HepG2 (cell line): ENCODE measurements around the gene KDELR3. TPM values are rescaled to one million over a fixed set of nuclear protein-coding genes. Genes with fewer than 3 reads are reported as not detected.

Experiments used
- ATAC-seq: fragments of 200-7000 bp; cut with Tn5 transposase; 3 replicates; pipeline ENCODE4 v1.9.1; 2020; ENCODE audit warnings: mild to moderate bottlenecking, moderate library complexity
- BruUV-seq: library from RNA; stranded (reverse); fragments of 400-500 nt; replicated peaks from 2 replicates; lab custom pipeline; 2021; lab: Mats Ljungman, UMichigan
- CTCF ChIA-PET: fragments of 300-600 bp; formaldehyde crosslinking; extraction: SDS; loops from one replicate; lab custom pipeline; 2021; ENCODE audit warnings: low total read pairs, inconsistent platforms, low intra/inter-chr PET ratio; lab: Yijun Ruan, JAX
- POLR2A ChIA-PET: fragments of 350-600 bp; sonication (Branson Sonifier 250); formaldehyde crosslinking; loops from one replicate; lab custom pipeline; 2020; ENCODE audit warnings: antibody characterized with exemption, inconsistent platforms; lab: Yijun Ruan, JAX
- DNase-seq: peaks from one replicate; pipeline ENCODE4 v3.0.0-alpha.2; 2015; ENCODE audit warnings: low spot score
- FAIRE-seq: peaks from 3 replicates; lab custom pipeline; 2011; peaks lifted over from hg19 to GRCh38; lab: Jason Lieb, UNC
- H2AFZ ChIP-seq: one replicate; pipeline ENCODE4 v1.6.1; 2011; ENCODE audit warnings: low read length, inconsistent platforms
- H3K27ac ChIP-seq: fragments of 300-600 bp; 3 replicates; pipeline ENCODE4 v1.8.0; 2011; ENCODE audit warnings: mixed run types, mild to moderate bottlenecking, mixed read lengths, low read length, inconsistent platforms; ENCODE audit not compliant: insufficient read depth; ENCODE audit errors: extremely low read length
- H3K27me3 ChIP-seq, 2 experiments: fragments of 200-600 bp in 1 of 2; 2 replicates in 1 of 2; 3 replicates in 1 of 2; pipeline versions ENCODE4 v1.6.0 to v1.8.0; 2011; ENCODE audit warnings: low read length in 2 of 2, mild to moderate bottlenecking in 2 of 2, moderate library complexity in 2 of 2, inconsistent platforms in 1 of 2; ENCODE audit not compliant: insufficient read depth in 2 of 2, control insufficient read depth in 1 of 2
- H3K36me3 ChIP-seq, 2 experiments: fragments of 200-600 bp in 1 of 2; replicated peaks in 1 of 2; 2 replicates in 1 of 2; 3 replicates in 1 of 2; pipeline versions ENCODE4 v1.5.1 to v1.8.0; 2011; ENCODE audit warnings: low read length in 2 of 2, inconsistent platforms in 1 of 2; ENCODE audit not compliant: insufficient read depth in 2 of 2, control insufficient read depth in 1 of 2
- H3K4me1 ChIP-seq: 2 replicates; pipeline ENCODE4 v1.5.1; 2012; ENCODE audit warnings: low read length, inconsistent platforms; ENCODE audit not compliant: insufficient read depth
- H3K4me2 ChIP-seq: 2 replicates; pipeline ENCODE4 v1.6.0; 2011; ENCODE audit warnings: low read depth, low read length, inconsistent platforms
- H3K4me3 ChIP-seq, 3 experiments: fragments of 200-600 bp in 1 of 3; sonication (generic), shearing (Covaris generic) in 1 of 3; replicated peaks in 1 of 3; 2 replicates each; pipeline ENCODE4 v1.5.1; 2011 to 2016; ENCODE audit warnings: low read length in 3 of 3, inconsistent platforms in 2 of 3, low read depth in 2 of 3, mild to moderate bottlenecking in 2 of 3, control low read depth in 1 of 3, mixed read lengths in 1 of 3; ENCODE audit not compliant: insufficient read depth in 1 of 3
- H3K79me2 ChIP-seq: one replicate; pipeline ENCODE4 v1.6.1; 2011; ENCODE audit warnings: low read length, inconsistent platforms; ENCODE audit not compliant: insufficient read depth
- H3K9ac ChIP-seq: 2 replicates; pipeline ENCODE4 v1.6.0; 2011; ENCODE audit warnings: mild to moderate bottlenecking, low read depth, low read length, inconsistent platforms; ENCODE audit not compliant: insufficient read depth
- H3K9me3 ChIP-seq: 2 replicates; pipeline ENCODE4 v1.5.1; 2012; ENCODE audit warnings: mild to moderate bottlenecking, low read length
- H4K20me1 ChIP-seq: 2 replicates; pipeline ENCODE4 v1.6.0; 2011; ENCODE audit warnings: inconsistent platforms, mild to moderate bottlenecking, low read length, moderate library complexity; ENCODE audit not compliant: insufficient read depth
- ATF7 ChIP-seq, 2 experiments: fragments of 450-650 bp in 1 of 2; sonication (generic) in 1 of 2; formaldehyde crosslinking in 1 of 2; IDR thresholded peaks; 2 replicates each; pipeline versions ENCODE4 v1.4.0 to v1.6.1; 2016 to 2020; ENCODE audit warnings: antibody characterized with exemption in 1 of 2, mild to moderate bottlenecking in 1 of 2, missing genetic modification reagents in 1 of 2
- JUN ChIP-seq: sonication (generic); formaldehyde crosslinking; IDR thresholded peaks from 2 replicates; pipeline ENCODE4 v1.4.0; 2020; ENCODE audit warnings: mild to moderate bottlenecking, missing genetic modification reagents
- NFE2L2 ChIP-seq: fragments of 150-350 bp; IDR thresholded peaks from 2 replicates; pipeline ENCODE4 v1.6.1; 2014; ENCODE audit warnings: low read length
- NR2F1 ChIP-seq, 2 experiments: fragments of 450-650 bp in 1 of 2; formaldehyde crosslinking in 1 of 2; IDR thresholded peaks; 2 replicates each; pipeline versions ENCODE4 v1.5.0 to v1.6.1; 2016 to 2020; ENCODE audit warnings: mild to moderate bottlenecking in 1 of 2, missing compliant biosample characterization in 1 of 2, missing genetic modification reagents in 1 of 2, moderate library complexity in 1 of 2
- NR2F6 ChIP-seq, 2 experiments: IDR thresholded peaks; 2 replicates each; pipeline ENCODE4 v1.6.1; 2016; ENCODE audit warnings: antibody characterized with exemption in 1 of 2, mild to moderate bottlenecking in 1 of 2
- RBFOX2 ChIP-seq: fragments of 200-400 bp; formaldehyde crosslinking; IDR thresholded peaks from 2 replicates; pipeline ENCODE4 v1.6.1; 2017; ENCODE audit warnings: low read depth, mild to moderate bottlenecking, low read length
- SAP130 ChIP-seq: IDR thresholded peaks from 2 replicates; pipeline ENCODE4 v1.6.1; 2016; ENCODE audit warnings: low read depth
- SATB2 ChIP-seq: sonication (generic); formaldehyde crosslinking; IDR thresholded peaks from 2 replicates; pipeline ENCODE4 v1.5.0; 2020; ENCODE audit warnings: missing genetic modification reagents
- SP140L ChIP-seq: sonication (generic); formaldehyde crosslinking; IDR thresholded peaks from 2 replicates; pipeline ENCODE4 v1.4.0; 2020; ENCODE audit warnings: missing genetic modification reagents, borderline replicate concordance
- SP5 ChIP-seq: IDR thresholded peaks from 2 replicates; pipeline ENCODE4 v1.6.1; 2016; ENCODE audit warnings: low read depth, borderline replicate concordance
- ZMYM4 ChIP-seq: sonication (generic); formaldehyde crosslinking; IDR thresholded peaks from 2 replicates; pipeline ENCODE4 v1.8.1; 2023; ENCODE audit warnings: mild to moderate bottlenecking, missing genetic modification reagents
- ZNF180 ChIP-seq: sonication (generic); formaldehyde crosslinking; IDR thresholded peaks from 2 replicates; pipeline ENCODE4 v1.4.0; 2020; ENCODE audit warnings: low read depth, missing genetic modification reagents, borderline replicate concordance
- ZNF619 ChIP-seq: sonication (generic); formaldehyde crosslinking; IDR thresholded peaks from 2 replicates; pipeline ENCODE4 v1.4.0; 2020; ENCODE audit warnings: mild to moderate bottlenecking, missing genetic modification reagents
- ZSCAN30 ChIP-seq: sonication (generic); formaldehyde crosslinking; IDR thresholded peaks from 2 replicates; pipeline ENCODE4 v1.5.0; 2020; ENCODE audit warnings: mild to moderate bottlenecking, missing genetic modification reagents
- WGBS: methylation state at CpG from one replicate; pipeline ENCODE4 v1.1.6; 2017; ENCODE audit warnings: low lambda C conversion rate; 5-methylcytosine and 5-hydroxymethylcytosine counted together
- in situ Hi-C: cut with HindIII; loops from 2 replicates; pipeline ENCODE4 v1.10.0; 2017; ENCODE audit warnings: low pct_unique_long_range_greater_than_20kb; ENCODE audit not compliant: extremely low pct_ligation_motif_present
- intact Hi-C: fragments of 100-400 bp; cut with micrococcal nuclease; formaldehyde crosslinking; loops from one replicate; pipeline ENCODE4 v1.10.0; 2022; ENCODE audit not compliant: unreplicated experiment
- polyA plus RNA-seq, 8 experiments: library from polyadenylated mRNA; depleted of rRNA in 3 of 8; stranded (reverse) in 7 of 8; unstranded in 1 of 8; fragments of >200 nt; fragmentation: Illumina TruSeq in 4 of 8; extraction: Trizol in 4 of 8; gene quantifications; 2 replicates each; pipeline versions ENCODE4 v1.2.1 to v1.2.3, GENCODE V29; 2011 to 2016; ENCODE audit warnings: low read depth in 4 of 8, missing spikeins in 1 of 8, mixed read lengths in 1 of 8; ENCODE audit not compliant: insufficient read depth in 1 of 8
- total RNA-seq, 5 experiments: library from RNA; depleted of rRNA; stranded (reverse); fragments of >200 nt; fragmentation: Illumina TruSeq; extraction: Trizol; gene quantifications; 2 replicates each; pipeline ENCODE4 v1.2.3, GENCODE V29; 2016; ENCODE audit warnings: low read depth in 1 of 5
- TF ChIP-seq, protein P1 (sequence below): sonication (generic); formaldehyde crosslinking; IDR thresholded peaks from 2 replicates; pipeline ENCODE4 v1.4.0; 2020; ENCODE audit warnings: missing genetic modification reagents
- TF ChIP-seq, protein P2 (sequence below): sonication (generic); formaldehyde crosslinking; IDR thresholded peaks from 2 replicates; pipeline ENCODE4 v1.4.0; 2020; ENCODE audit warnings: missing genetic modification reagents, borderline replicate concordance
- TF ChIP-seq, protein P3 (sequence below): sonication (generic); formaldehyde crosslinking; IDR thresholded peaks from 2 replicates; pipeline ENCODE4 v1.5.0; 2020; ENCODE audit warnings: mild to moderate bottlenecking, missing genetic modification reagents, moderate library complexity

Gene KDELR3
- total and polyA plus RNA-seq, 2 of the 13 experiments (the other 11 are each of a cell fraction or from before 2014, with no cell fraction given), result 24.2 to 65.7 TPM

DNA sequence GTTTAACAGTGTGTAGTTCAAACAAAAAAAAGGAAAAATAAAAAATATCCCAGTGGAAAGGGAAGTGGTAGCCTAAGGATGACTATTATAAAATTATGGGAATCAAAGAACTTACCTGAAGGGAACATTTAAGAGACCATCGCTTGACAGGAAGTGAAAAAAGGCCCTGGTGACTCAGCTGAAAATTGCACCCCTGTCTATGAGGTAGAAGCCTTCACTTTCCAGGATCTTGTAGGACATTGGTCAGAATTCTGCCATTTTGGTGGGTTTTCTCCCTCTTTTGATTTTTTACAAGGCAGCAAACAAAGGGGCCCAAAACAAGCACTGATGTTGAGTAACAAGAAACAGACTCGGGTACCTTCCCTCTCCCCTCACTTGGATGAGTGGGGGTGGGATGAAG, 22.6 kb downstream of the KDELR3 start (continued):
- TF ChIP-seq, protein P1, sequence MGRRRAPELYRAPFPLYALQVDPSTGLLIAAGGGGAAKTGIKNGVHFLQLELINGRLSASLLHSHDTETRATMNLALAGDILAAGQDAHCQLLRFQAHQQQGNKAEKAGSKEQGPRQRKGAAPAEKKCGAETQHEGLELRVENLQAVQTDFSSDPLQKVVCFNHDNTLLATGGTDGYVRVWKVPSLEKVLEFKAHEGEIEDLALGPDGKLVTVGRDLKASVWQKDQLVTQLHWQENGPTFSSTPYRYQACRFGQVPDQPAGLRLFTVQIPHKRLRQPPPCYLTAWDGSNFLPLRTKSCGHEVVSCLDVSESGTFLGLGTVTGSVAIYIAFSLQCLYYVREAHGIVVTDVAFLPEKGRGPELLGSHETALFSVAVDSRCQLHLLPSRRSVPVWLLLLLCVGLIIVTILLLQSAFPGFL (CRISPR knock-in tag), result no peak
- TF ChIP-seq SP140L, result no peak
- no peak for TF ChIP-seq ZNF619 (CRISPR knock-in tag)
- TF ChIP-seq SATB2 (CRISPR knock-in tag), result no peak
- no peak for TF ChIP-seq ZSCAN30 (CRISPR knock-in tag)
- TF ChIP-seq ZNF180 (CRISPR knock-in tag), result no peak
- TF ChIP-seq NFE2L2, result peak; percentile 43; the same call in 1 of the 2 replicates

DNA sequence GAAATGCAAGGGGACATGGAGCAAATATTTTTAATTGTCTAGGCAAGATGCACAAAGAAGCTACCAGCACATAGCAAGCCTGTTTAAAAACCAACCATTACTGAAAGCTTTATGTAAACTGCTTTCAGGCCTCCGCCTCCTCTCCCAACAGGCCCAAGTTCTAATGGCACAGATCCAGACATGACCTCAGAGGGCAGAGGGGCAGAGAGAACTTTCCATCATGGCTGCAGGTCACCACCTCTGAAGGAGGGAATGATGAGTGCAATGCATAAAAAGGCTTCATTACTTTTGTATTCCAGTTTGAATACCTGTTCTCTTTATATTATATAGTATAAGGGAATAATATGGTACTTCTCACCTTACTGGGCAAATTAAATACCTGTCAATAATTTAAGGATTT, 23.0 kb downstream of the KDELR3 start:
- 93% methylated on average over 1 of the region's 1 CpG for WGBS
- DNase-seq (peak; percentile 83), ATAC-seq (peak; percentile 58), FAIRE-seq (peak; percentile 55)
- intact Hi-C loops, result no loop called here
- CTCF ChIA-PET, result no interaction called here
- peak overlapping the region; percentile 34 for H3K27ac ChIP-seq
- POLR2A ChIA-PET, result interaction anchor here (2.7 to 3.6 kb wide), 2 partner anchors 9 to 11 kb away, joined by 16 to 18 read pairs; no protein-coding TSS in a partner anchor
- no peak overlapping the region for H2AFZ ChIP-seq
- H3K4me2 ChIP-seq, result no peak overlapping the region
- in situ Hi-C loops, result no loop called here
- no peaks in the 10 kb centered on the region for H3K9me3 ChIP-seq
- H3K9ac ChIP-seq, result no peak overlapping the region
- BruUV-seq, result no TSS peak
- no peak overlapping the region for H3K4me3 ChIP-seq
- H3K36me3 ChIP-seq, result peaks cover 32 to 82% of the 10 kb centered on the region in 2 experiments
- H3K79me2 ChIP-seq, result no peaks in the 10 kb centered on the region
- H4K20me1 ChIP-seq, result no peaks in the 10 kb centered on the region
- no peaks in the 10 kb centered on the region for H3K27me3 ChIP-seq
- peaks cover 34% of the 10 kb centered on the region for H3K4me1 ChIP-seq
- peak; percentile 45; the same call in 1 of the 2 replicates for TF ChIP-seq RBFOX2
- TF ChIP-seq ZMYM4, result no peak
- 0 out of 2 replicates have a peak, but pooled peaks have one; percentile 8 for TF ChIP-seq ATF7 (IDR thresholded peaks at IDR 0.05)
- peak; percentile 75; the same call in 1 of the 2 replicates for TF ChIP-seq ATF7 (CRISPR knock-in tag; IDR thresholded peaks at IDR 0.05)
- TF ChIP-seq, protein P2, sequence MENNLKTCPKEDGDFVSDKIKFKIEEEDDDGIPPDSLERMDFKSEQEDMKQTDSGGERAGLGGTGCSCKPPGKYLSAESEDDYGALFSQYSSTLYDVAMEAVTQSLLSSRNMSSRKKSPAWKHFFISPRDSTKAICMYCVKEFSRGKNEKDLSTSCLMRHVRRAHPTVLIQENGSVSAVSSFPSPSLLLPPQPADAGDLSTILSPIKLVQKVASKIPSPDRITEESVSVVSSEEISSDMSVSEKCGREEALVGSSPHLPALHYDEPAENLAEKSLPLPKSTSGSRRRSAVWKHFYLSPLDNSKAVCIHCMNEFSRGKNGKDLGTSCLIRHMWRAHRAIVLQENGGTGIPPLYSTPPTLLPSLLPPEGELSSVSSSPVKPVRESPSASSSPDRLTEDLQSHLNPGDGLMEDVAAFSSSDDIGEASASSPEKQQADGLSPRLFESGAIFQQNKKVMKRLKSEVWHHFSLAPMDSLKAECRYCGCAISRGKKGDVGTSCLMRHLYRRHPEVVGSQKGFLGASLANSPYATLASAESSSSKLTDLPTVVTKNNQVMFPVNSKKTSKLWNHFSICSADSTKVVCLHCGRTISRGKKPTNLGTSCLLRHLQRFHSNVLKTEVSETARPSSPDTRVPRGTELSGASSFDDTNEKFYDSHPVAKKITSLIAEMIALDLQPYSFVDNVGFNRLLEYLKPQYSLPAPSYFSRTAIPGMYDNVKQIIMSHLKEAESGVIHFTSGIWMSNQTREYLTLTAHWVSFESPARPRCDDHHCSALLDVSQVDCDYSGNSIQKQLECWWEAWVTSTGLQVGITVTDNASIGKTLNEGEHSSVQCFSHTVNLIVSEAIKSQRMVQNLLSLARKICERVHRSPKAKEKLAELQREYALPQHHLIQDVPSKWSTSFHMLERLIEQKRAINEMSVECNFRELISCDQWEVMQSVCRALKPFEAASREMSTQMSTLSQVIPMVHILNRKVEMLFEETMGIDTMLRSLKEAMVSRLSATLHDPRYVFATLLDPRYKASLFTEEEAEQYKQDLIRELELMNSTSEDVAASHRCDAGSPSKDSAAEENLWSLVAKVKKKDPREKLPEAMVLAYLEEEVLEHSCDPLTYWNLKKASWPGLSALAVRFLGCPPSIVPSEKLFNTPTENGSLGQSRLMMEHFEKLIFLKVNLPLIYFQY (CRISPR knock-in tag), result 0 out of 2 replicates have a peak, but pooled peaks have one; percentile 24
- peak; percentile 39 for TF ChIP-seq SAP130 (CRISPR knock-in tag)
- peak; percentile 61 to 62; a peak in 3 of 4 replicates for TF ChIP-seq NR2F1 (CRISPR knock-in tag; IDR thresholded peaks at IDR 0.05)
- peak; percentile 61 for TF ChIP-seq NR2F6 (IDR thresholded peaks at IDR 0.05)
- TF ChIP-seq NR2F6 (CRISPR knock-in tag; IDR thresholded peaks at IDR 0.05), result peak; percentile 61
- 0 out of 2 replicates have a peak, but pooled peaks have one; percentile 64 for TF ChIP-seq JUN
- TF ChIP-seq, protein P3, sequence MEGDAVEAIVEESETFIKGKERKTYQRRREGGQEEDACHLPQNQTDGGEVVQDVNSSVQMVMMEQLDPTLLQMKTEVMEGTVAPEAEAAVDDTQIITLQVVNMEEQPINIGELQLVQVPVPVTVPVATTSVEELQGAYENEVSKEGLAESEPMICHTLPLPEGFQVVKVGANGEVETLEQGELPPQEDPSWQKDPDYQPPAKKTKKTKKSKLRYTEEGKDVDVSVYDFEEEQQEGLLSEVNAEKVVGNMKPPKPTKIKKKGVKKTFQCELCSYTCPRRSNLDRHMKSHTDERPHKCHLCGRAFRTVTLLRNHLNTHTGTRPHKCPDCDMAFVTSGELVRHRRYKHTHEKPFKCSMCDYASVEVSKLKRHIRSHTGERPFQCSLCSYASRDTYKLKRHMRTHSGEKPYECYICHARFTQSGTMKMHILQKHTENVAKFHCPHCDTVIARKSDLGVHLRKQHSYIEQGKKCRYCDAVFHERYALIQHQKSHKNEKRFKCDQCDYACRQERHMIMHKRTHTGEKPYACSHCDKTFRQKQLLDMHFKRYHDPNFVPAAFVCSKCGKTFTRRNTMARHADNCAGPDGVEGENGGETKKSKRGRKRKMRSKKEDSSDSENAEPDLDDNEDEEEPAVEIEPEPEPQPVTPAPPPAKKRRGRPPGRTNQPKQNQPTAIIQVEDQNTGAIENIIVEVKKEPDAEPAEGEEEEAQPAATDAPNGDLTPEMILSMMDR (CRISPR knock-in tag), result no peak
- TF ChIP-seq SP5 (CRISPR knock-in tag), result peak; percentile 35; the same call in 1 of the 2 replicates
